NB4 (cell line): Measurements from ENCODE around the gene CHST9.

Experiments used
- MAX ChIP-seq: IDR thresholded peaks from 2 replicates; pipeline ENCODE4 v1.6.1; 2011; ENCODE audit warnings: low read depth, low read length
- MYC ChIP-seq: IDR thresholded peaks from 2 replicates; pipeline ENCODE4 v1.6.1; 2011; ENCODE audit warnings: low read depth, low read length
- POLR2A ChIP-seq: IDR thresholded peaks from 2 replicates; pipeline ENCODE4 v1.6.1; 2011; ENCODE audit warnings: mild to moderate bottlenecking; ENCODE audit not compliant: insufficient read length; ENCODE audit errors: extremely low read depth
- TF ChIP-seq, protein P1 (sequence below): IDR thresholded peaks from one replicate; pipeline ENCODE4 v1.5.1; 2012; ENCODE audit warnings: low read depth, low read length

- TF ChIP-seq, protein P1, sequence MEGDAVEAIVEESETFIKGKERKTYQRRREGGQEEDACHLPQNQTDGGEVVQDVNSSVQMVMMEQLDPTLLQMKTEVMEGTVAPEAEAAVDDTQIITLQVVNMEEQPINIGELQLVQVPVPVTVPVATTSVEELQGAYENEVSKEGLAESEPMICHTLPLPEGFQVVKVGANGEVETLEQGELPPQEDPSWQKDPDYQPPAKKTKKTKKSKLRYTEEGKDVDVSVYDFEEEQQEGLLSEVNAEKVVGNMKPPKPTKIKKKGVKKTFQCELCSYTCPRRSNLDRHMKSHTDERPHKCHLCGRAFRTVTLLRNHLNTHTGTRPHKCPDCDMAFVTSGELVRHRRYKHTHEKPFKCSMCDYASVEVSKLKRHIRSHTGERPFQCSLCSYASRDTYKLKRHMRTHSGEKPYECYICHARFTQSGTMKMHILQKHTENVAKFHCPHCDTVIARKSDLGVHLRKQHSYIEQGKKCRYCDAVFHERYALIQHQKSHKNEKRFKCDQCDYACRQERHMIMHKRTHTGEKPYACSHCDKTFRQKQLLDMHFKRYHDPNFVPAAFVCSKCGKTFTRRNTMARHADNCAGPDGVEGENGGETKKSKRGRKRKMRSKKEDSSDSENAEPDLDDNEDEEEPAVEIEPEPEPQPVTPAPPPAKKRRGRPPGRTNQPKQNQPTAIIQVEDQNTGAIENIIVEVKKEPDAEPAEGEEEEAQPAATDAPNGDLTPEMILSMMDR, result no peak
- no peak for TF ChIP-seq POLR2A
- no peak for TF ChIP-seq MAX
- TF ChIP-seq MYC, result no peak
Observed at GRCh38 chr18:27198036-27198435, 12.9 kb upstream of the CHST9 start.
